ENCODE data around the gene TMEM51. TPM values are rescaled to one million over a fixed set of nuclear protein-coding genes. Genes with fewer than 3 reads are reported as not detected.
A peak's percentile ranks its signal among the peaks of the same experiment; 100 is the strongest.

Gene TMEM51
- total RNA-seq, 4 donors from 2014 or later: 9.3 to 14.1 (median 11.6) TPM

DNA sequence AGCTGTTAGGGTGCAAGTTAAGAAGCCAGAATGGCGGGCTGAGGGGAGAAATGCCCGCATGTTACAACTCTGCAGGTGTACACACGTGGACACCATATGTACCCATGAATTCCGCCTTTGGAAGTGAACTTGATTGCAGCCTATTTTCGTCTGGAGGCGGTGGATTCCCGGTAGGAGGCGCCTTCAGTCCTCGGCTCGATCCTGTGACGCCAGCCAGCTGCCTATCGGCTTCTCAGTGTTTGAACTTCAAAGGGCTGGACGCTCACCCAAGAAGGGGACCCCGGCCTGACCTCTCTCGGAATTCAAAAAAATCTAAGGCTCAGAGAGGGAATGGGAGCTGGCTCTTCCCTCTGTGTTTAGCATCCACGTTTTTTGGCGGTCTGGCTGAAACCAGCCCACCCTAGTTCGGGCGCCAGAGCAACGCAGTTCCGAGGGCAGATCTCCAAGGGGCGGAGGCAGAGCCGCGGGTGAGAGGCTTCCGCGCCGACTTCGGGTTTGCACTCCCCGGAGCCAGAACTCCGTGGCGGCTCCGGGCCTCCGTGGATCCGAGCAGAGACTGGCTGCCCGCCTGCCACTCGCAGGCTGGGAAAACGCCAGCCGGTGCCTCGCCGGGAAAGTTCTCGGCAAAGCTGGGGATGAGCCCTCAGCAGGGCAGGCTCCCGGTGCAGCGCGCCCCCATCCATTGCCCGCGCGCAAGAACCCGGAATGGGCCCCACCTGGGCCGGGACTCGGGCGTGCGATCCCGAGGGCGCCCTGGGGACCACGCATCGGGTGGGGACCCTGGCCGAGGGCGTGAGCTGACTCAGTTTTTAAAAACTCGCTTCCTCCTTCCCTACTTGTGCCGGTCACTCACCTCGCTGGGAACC is 996 bp upstream of the TMEM51 start:
- Histone ChIP-seq H3K36me3 (no peaks in the 10 kb centered on the region), H3K4me1 (peaks cover 0 to 44% (median 3%) of the 10 kb centered on the region in 4 donors), H3K27ac (peak overlapping the region; percentile 38 to 90 (median 84)), H3K9me3 (no peaks in the 10 kb centered on the region), H3K4me3 (peak overlapping the region; percentile 52 to 76 (median 56)), H3K27me3 (peaks cover 0 to 10% of the 10 kb centered on the region in 2 donors)
- peak; percentile 50 to 70 for DNase-seq (ENCODE audit: low spot score in 2 of 2)
- WGBS, 2 donors: 0 to 1% methylated on average over 49 to 52 of the region's 61 CpGs
- TF ChIP-seq POLR2A (IDR thresholded peaks at IDR 0.05) (peak in 1 of 2 donors; percentile 40), EP300 (IDR thresholded peaks at IDR 0.05) (no peak)
- TF ChIP-seq, protein P1, sequence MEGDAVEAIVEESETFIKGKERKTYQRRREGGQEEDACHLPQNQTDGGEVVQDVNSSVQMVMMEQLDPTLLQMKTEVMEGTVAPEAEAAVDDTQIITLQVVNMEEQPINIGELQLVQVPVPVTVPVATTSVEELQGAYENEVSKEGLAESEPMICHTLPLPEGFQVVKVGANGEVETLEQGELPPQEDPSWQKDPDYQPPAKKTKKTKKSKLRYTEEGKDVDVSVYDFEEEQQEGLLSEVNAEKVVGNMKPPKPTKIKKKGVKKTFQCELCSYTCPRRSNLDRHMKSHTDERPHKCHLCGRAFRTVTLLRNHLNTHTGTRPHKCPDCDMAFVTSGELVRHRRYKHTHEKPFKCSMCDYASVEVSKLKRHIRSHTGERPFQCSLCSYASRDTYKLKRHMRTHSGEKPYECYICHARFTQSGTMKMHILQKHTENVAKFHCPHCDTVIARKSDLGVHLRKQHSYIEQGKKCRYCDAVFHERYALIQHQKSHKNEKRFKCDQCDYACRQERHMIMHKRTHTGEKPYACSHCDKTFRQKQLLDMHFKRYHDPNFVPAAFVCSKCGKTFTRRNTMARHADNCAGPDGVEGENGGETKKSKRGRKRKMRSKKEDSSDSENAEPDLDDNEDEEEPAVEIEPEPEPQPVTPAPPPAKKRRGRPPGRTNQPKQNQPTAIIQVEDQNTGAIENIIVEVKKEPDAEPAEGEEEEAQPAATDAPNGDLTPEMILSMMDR (IDR thresholded peaks at IDR 0.05): peak; percentile 38 to 73 (median 52)

- WGBS, 2 donors: 0 to 2% methylated on average over 7 to 54 of the region's 74 CpGs
- no peak for DNase-seq (ENCODE audit: low spot score in 2 of 2)
- peak overlapping the region; percentile 52 to 76 (median 56) for H3K4me3 ChIP-seq
- H3K27me3 ChIP-seq: peaks cover 0 to 10% of the 10 kb centered on the region in 2 donors
- peaks cover 0 to 49% (median 3%) of the 10 kb centered on the region in 4 donors for H3K4me1 ChIP-seq
- peak overlapping the region; percentile 37 to 90 (median 84) for H3K27ac ChIP-seq
- H3K36me3 ChIP-seq: no peaks in the 10 kb centered on the region
- no peaks in the 10 kb centered on the region for H3K9me3 ChIP-seq
- TF ChIP-seq EP300 (IDR thresholded peaks at IDR 0.05): no peak
- TF ChIP-seq, protein P1 (IDR thresholded peaks at IDR 0.05): peak; percentile 35 to 71 (median 63)
Measured at GRCh38 chr1:15153842-15154479, 414 bp downstream of the TMEM51 start.

DNA sequence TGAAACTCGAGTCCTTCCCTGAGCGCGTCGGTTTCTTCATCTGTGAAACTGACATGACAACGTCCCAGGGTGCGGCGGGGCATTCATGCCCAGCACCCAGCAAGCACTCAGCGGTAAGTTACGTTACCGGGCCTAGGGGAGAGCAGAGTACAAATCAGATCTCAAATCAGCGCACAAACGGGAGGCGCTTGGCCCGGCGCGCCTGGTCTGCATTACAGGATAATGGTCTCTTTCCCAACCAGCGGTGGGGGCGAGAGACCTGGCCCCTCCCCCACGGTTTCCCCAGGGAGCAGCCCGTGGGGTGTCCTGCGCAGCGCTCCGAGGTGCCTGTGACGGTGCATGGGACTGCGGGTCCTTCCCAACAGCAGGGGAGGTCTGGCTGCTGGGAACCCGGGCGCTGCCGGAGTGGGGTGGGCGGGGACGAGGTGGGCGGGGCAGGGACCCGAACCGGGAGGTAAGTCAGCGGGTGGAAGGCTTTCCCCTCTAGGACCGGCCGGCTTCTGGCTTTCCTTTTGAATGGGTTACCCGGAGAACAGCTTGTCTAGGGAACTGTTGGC is 1.0 kb downstream of the TMEM51 start:
- peaks cover 0 to 49% (median 3%) of the 10 kb centered on the region in 4 donors for H3K4me1 ChIP-seq
- no peaks in the 10 kb centered on the region for H3K36me3 ChIP-seq
- TF ChIP-seq POLR2A (IDR thresholded peaks at IDR 0.05): no peak
- TF ChIP-seq, protein P1 (IDR thresholded peaks at IDR 0.05): no peak
- no peak for TF ChIP-seq EP300 (IDR thresholded peaks at IDR 0.05)
- H3K27ac ChIP-seq: peak overlapping the region; percentile 37 to 90 (median 84)
- peaks cover 0 to 10% of the 10 kb centered on the region in 2 donors for H3K27me3 ChIP-seq
- H3K4me3 ChIP-seq: peak overlapping the region in 3 of 4 donors; percentile 52 to 76 (median 59)
- whole genome bisulfite sequencing, 2 donors: 4 to 5% methylated on average over 28 to 29 of the region's 37 CpGs
- no peak for DNase-seq (ENCODE audit: low spot score in 2 of 2)
- no peaks in the 10 kb centered on the region for H3K9me3 ChIP-seq

GRCh38 chr1:15155191-15155590 is 1.6 kb downstream of the TMEM51 start:
- 83 to 85% methylated on average over 5 of the region's 5 CpGs for WGBS, 2 donors
- TF ChIP-seq POLR2A (IDR thresholded peaks at IDR 0.05): no peak
- TF ChIP-seq, protein P1 (IDR thresholded peaks at IDR 0.05): no peak
- TF ChIP-seq EP300 (IDR thresholded peaks at IDR 0.05): no peak
- Histone ChIP-seq H3K27ac (peak overlapping the region in 3 of 4 donors; percentile 26 to 85 (median 82)), H3K4me3 (peak overlapping the region in 1 of 4 donors; percentile 76), H3K27me3 (peaks cover 0 to 10% of the 10 kb centered on the region in 2 donors), H3K36me3 (no peaks in the 10 kb centered on the region), H3K9me3 (no peaks in the 10 kb centered on the region), H3K4me1 (peaks cover 0 to 49% (median 3%) of the 10 kb centered on the region in 4 donors)
- no peak for DNase-seq (ENCODE audit: low spot score in 2 of 2)

Measured in tibial nerve (tissue), 4 donors.